Type B pancreatic cell (in vitro differentiated cells): ENCODE results near the gene ISLR2. TPM values are rescaled to one million over a fixed set of nuclear protein-coding genes. Genes with fewer than 3 reads are reported as not detected.
"Not testable (repeated sequence)": the region's sequence is repeated elsewhere in the genome, so short reads cannot be mapped to it uniquely, and the experiment has no call there.

Experiments
- DNase-seq: peaks from one replicate; pipeline ENCODE4 v3.0.0; 2021; ENCODE audit warnings: mixed read lengths; ENCODE audit not compliant: unreplicated experiment; ENCODE audit errors: extremely low spot score
- H3K27ac Mint-ChIP-seq: 2 replicates; pipeline ENCODE4 v1.8.0; 2021; ENCODE audit warnings: mild to moderate bottlenecking, mixed read lengths
- H3K27me3 Mint-ChIP-seq: 2 replicates; pipeline ENCODE4 v1.8.0; 2021; ENCODE audit warnings: mixed read lengths
- H3K36me3 Mint-ChIP-seq: 2 replicates; pipeline ENCODE4 v1.8.0; 2021; ENCODE audit warnings: mixed read lengths
- H3K4me1 Mint-ChIP-seq: one replicate; pipeline ENCODE4 v1.8.0; 2021; ENCODE audit warnings: mixed read lengths; ENCODE audit not compliant: unreplicated experiment
- H3K4me3 Mint-ChIP-seq: 2 replicates; pipeline ENCODE4 v1.8.0; 2021; ENCODE audit warnings: mild to moderate bottlenecking, mixed read lengths
- H3K9me3 Mint-ChIP-seq: 2 replicates; pipeline ENCODE4 v1.8.0; 2021; ENCODE audit warnings: mixed read lengths
- total RNA-seq: library from RNA; stranded (reverse); gene quantifications from 2 replicates; pipeline ENCODE4 v1.2.1, GENCODE V29; 2021; ENCODE audit warnings: low replicate concordance
- TF ChIP-seq, protein P1 (sequence below): fragments of 200-600 bp; sonication (generic); conservative IDR thresholded peaks from 2 replicates; pipeline ENCODE4 v1.5.0; 2021; ENCODE audit warnings: antibody characterized with exemption, mild to moderate bottlenecking

Gene ISLR2
- total RNA-seq, 1 donor from 2014 or later = 16.9 TPM

DNA sequence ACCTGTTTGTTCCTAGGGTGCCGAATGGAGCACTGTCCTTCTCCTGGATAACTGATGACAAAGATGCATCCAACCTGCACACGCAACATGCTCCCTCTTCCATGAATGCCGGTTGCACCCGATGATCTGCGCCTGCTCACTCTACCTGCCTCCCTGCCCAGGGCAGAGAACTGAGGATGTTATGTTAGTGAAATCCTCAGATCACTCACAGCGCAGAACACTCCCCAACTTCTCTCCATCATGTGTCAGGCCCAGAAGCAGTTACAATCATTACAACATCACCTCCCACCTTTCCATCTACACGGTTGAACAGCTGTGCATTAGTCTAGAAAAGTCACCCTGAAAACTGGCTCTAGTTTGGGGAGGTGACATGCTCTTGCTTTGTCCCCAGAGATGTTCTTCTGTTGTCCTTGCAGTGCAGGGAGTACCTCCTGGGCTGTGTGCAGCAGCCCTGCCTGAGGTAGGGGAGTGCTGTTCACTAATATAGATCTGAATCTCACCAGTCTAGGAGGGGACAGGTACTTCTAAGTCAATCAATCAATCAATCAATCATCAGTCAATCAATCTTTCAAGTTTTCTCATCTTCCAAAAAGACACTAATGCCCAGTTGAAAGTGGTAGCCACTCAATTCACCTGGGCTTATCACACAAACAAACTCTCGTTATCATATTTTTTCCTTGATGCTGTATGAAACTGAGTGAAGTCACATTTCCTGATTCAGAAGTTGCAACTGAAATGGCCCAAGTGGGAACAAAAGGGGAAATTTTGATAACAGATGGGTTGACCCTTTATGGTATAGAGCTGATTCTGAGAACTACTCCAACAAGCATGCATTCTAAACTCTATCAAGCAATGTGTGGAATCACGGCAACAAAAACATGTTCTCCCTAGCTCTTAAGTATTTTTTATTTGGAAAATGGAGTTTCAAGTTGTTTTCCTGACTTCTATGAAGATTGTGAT is 27.8 kb downstream of the ISLR2 start:
- DNase-seq = no peak
- Mint-ChIP-seq H3K4me3 (no peak overlapping the region), H3K36me3 (no peaks in the 10 kb centered on the region), H3K27ac (no peak overlapping the region), H3K4me1 (peaks cover 28% of the 10 kb centered on the region), H3K9me3 (no peaks in the 10 kb centered on the region), H3K27me3 (peaks cover 8% of the 10 kb centered on the region)
- TF ChIP-seq, protein P1, sequence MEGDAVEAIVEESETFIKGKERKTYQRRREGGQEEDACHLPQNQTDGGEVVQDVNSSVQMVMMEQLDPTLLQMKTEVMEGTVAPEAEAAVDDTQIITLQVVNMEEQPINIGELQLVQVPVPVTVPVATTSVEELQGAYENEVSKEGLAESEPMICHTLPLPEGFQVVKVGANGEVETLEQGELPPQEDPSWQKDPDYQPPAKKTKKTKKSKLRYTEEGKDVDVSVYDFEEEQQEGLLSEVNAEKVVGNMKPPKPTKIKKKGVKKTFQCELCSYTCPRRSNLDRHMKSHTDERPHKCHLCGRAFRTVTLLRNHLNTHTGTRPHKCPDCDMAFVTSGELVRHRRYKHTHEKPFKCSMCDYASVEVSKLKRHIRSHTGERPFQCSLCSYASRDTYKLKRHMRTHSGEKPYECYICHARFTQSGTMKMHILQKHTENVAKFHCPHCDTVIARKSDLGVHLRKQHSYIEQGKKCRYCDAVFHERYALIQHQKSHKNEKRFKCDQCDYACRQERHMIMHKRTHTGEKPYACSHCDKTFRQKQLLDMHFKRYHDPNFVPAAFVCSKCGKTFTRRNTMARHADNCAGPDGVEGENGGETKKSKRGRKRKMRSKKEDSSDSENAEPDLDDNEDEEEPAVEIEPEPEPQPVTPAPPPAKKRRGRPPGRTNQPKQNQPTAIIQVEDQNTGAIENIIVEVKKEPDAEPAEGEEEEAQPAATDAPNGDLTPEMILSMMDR = no peak

DNA sequence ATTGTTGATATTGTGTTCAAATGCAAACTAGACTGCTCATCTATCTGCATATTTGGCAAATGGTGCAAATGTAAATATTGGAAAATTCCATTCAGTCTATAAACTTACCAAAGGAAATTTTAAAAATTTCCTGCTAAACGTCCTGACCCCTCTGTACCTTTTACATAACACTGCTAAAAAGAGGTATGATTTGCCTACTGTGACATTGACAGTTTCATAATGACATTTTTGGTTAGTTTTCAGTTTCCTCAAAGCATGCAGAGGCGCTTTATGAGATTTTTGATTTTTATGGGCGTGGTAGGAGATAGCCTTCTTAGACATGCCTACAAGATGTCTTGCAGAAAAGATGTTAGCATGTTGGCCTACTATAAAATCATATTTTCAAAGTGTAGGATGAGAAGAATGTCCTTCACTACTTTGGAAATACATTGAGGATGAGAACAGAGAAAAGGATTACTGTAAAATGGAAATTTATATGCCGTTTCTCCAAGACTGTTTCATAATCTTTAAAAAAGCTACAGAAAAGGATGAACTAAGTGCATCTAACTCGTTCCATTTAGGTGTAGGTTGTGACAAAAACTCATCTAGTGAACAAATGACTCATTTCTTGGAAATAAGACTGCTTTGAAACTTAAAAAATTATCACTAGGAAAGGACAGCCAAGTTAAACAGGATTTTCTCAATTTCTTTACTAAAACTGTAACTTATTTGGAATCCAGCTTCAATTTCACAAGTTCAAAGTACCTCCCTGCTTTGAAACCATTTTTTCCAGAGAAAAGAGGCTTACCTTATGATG is 28.7 kb downstream of the ISLR2 start:
- peaks cover 8% of the 10 kb centered on the region for H3K27me3 Mint-ChIP-seq
- peaks cover under 1% of the 10 kb centered on the region for H3K9me3 Mint-ChIP-seq
- DNase-seq = no peak
- H3K27ac Mint-ChIP-seq = no peak overlapping the region
- TF ChIP-seq, protein P1 = no peak
- H3K36me3 Mint-ChIP-seq = no peaks in the 10 kb centered on the region
- H3K4me3 Mint-ChIP-seq = no peak overlapping the region
- peaks cover 24% of the 10 kb centered on the region for H3K4me1 Mint-ChIP-seq

DNA sequence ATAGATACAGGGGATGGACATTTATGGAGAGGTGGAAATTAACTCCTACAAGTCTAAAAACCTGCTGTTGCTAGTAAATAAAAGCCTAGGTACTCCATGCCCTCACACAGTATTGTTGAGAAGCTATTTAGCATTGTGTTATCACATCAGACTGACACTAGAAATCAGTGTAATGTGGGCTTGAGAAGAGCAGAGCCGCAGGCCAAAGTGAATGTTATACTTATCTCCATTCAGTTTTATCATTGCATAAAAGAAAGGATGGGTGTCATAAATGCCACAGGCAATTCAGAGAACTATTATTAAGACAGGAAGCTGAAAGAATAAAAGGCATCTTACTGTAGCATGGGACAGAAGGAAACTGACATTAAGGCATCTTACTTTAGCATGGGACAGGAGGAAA is 29.4 kb downstream of the ISLR2 start:
- no peak overlapping the region for H3K27ac Mint-ChIP-seq
- DNase-seq = no peak
- H3K36me3 Mint-ChIP-seq = no peaks in the 10 kb centered on the region
- TF ChIP-seq, protein P1 = no peak
- no peak overlapping the region for H3K4me3 Mint-ChIP-seq
- peaks cover 12% of the 10 kb centered on the region for H3K27me3 Mint-ChIP-seq
- H3K9me3 Mint-ChIP-seq = peaks cover 4% of the 10 kb centered on the region
- peaks cover 24% of the 10 kb centered on the region for H3K4me1 Mint-ChIP-seq

DNA sequence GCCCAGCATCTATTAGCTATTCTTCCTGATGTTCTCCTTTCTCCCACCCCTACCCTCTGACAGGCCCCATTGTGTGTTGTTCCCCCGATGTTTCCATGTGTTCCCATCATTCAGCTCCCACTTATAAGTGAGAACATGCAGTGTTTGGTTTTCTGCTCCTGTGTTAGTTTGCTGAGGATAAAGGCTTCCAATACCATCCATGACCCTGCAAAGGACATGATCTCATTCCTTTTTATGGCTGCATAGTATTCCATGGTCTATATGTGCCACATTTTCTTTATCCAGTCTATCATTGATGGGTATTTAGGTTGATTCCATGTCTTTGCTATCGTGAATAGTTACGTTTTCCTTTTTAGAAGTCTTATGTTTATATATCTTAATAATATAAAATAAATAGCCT is 30.0 kb downstream of the ISLR2 start:
- not testable (repeated sequence) for H3K9me3 Mint-ChIP-seq, H3K4me3 Mint-ChIP-seq, H3K27ac Mint-ChIP-seq, DNase-seq, H3K36me3 Mint-ChIP-seq
- peaks cover 24% of the 10 kb centered on the region for H3K4me1 Mint-ChIP-seq
- peaks cover 16% of the 10 kb centered on the region for H3K27me3 Mint-ChIP-seq

DNA sequence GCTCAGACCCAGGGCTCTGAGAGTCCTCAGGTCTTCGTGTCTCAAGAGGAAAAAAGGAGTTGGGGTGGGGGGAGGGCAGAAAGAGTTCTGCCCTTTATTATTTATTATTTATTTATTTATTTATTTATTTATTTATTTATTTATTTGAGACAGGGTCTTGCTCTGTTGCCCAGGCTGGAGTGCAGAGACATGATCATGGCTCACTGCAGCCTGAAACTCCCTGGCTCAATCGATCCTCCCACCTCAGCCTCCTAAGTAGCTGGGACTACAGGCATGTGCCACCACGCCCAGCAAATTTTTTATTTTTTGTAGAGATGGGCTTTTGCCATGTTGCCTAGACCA is 31.8 kb downstream of the ISLR2 start:
- H3K4me1 Mint-ChIP-seq = peaks cover 12% of the 10 kb centered on the region
- peaks cover 12% of the 10 kb centered on the region for H3K27me3 Mint-ChIP-seq
- H3K4me3 Mint-ChIP-seq, H3K27ac Mint-ChIP-seq, H3K36me3 Mint-ChIP-seq, DNase-seq, H3K9me3 Mint-ChIP-seq: not testable (repeated sequence)

DNA sequence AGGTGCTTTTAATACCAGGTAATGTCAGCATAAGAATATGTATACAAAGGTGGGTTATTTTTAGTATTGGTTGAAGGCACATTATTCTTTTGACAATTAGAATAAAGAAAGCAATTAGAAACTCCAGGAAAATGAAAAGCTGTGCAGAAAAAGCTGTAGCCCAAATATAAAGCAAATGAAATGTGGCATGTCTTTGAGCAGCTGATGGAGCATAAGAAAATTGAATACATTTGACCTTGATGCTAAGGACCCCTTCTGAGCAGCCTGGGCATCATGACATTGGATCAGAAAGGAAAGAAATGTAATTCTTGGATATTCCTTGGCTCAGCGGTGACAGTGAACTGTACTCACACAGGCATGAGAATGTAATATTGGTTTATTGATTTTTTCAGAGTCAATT is 35.1 kb downstream of the ISLR2 start:
- DNase-seq = no peak
- Mint-ChIP-seq H3K27ac (no peak overlapping the region), H3K4me3 (no peak overlapping the region), H3K36me3 (no peaks in the 10 kb centered on the region), H3K9me3 (peaks cover 4% of the 10 kb centered on the region), H3K27me3 (peaks cover 15% of the 10 kb centered on the region), H3K4me1 (peaks cover 22% of the 10 kb centered on the region)
- TF ChIP-seq, protein P1 = no peak
